DOHH2 (cell line): ENCODE measurements around the gene AUH.

Experiments used
- CTCF ChIP-seq: fragments of 200-600 bp; sonication (generic); IDR thresholded peaks from one replicate; pipeline ENCODE4 v1.5.1; 2014; ENCODE audit warnings: antibody characterized with exemption, mild to moderate bottlenecking, low read depth, low read length; ENCODE audit not compliant: poor library complexity, severe bottlenecking
- EZH2phosphoT487 ChIP-seq: fragments of 200-600 bp; sonication (generic); IDR thresholded peaks from 2 replicates; pipeline ENCODE4 v1.6.1; 2017; ENCODE audit warnings: borderline replicate concordance, mild to moderate bottlenecking, antibody characterized with exemption, low read length, moderate library complexity, mixed read lengths

GRCh38 chr9:91403665-91404543 is 42.2 kb upstream of the AUH start:
- TF ChIP-seq CTCF (no peak), EZH2phosphoT487 (no peak)
